DOHH2 (cell line): ENCODE results near the gene ALX4.

Experiments
- H3F3A ChIP-seq: fragments of 200-600 bp; sonication (generic), shearing (Covaris generic); 2 replicates; pipeline ENCODE4 v1.6.0; 2016; ENCODE audit warnings: antibody characterized with exemption, mild to moderate bottlenecking; ENCODE audit not compliant: control insufficient read depth, insufficient read depth
- H3K27ac ChIP-seq: fragments of 200-600 bp; sonication (generic); 2 replicates; pipeline ENCODE4 v1.5.1; 2014; ENCODE audit warnings: low read depth, mild to moderate bottlenecking, low read length, moderate library complexity
- H3K27me3 ChIP-seq: fragments of 200-600 bp; sonication (generic); 2 replicates; pipeline ENCODE4 v1.6.1; 2014; ENCODE audit warnings: mild to moderate bottlenecking, low read length, mixed read lengths; ENCODE audit not compliant: control insufficient read depth
- H3K36me3 ChIP-seq: fragments of 200-600 bp; sonication (generic); 2 replicates; pipeline ENCODE4 v1.6.1; 2014; ENCODE audit warnings: mild to moderate bottlenecking, low read length, moderate library complexity, mixed read lengths; ENCODE audit not compliant: control insufficient read depth
- H3K4me1 ChIP-seq: fragments of 200-600 bp; sonication (generic); 2 replicates; pipeline ENCODE4 v1.6.1; 2014; ENCODE audit warnings: mild to moderate bottlenecking, low read length, mixed read lengths; ENCODE audit not compliant: control insufficient read depth
- H3K4me2 ChIP-seq: fragments of 200-600 bp; sonication (generic); 2 replicates; pipeline ENCODE4 v1.6.0; 2014; ENCODE audit warnings: mild to moderate bottlenecking, low read length, moderate library complexity
- H3K4me3 ChIP-seq: fragments of 200-600 bp; sonication (generic); 2 replicates; pipeline ENCODE4 v1.5.1; 2014; ENCODE audit warnings: mild to moderate bottlenecking, low read length, mixed read lengths
- H3K79me2 ChIP-seq: fragments of 200-600 bp; sonication (generic); 2 replicates; pipeline ENCODE4 v1.6.1; 2014; ENCODE audit warnings: mild to moderate bottlenecking, low read length, mixed read lengths; ENCODE audit not compliant: control insufficient read depth
- H3K9me2 ChIP-seq: fragments of 200-600 bp; sonication (generic); replicated peaks from 2 replicates; pipeline ENCODE4 v1.6.1; 2014; ENCODE audit warnings: mild to moderate bottlenecking, low read length, mixed read lengths; ENCODE audit not compliant: control insufficient read depth
- H3K9me3 ChIP-seq: fragments of 200-600 bp; sonication (generic); 2 replicates; pipeline ENCODE4 v1.6.1; 2014; ENCODE audit warnings: antibody characterized with exemption, low read length, mixed read lengths; ENCODE audit not compliant: control insufficient read depth, insufficient read depth
- H4K20me1 ChIP-seq: fragments of 200-600 bp; sonication (generic); 2 replicates; pipeline ENCODE4 v1.6.0; 2014; ENCODE audit warnings: low read depth, mild to moderate bottlenecking, antibody characterized with exemption, low read length, moderate library complexity; ENCODE audit not compliant: control insufficient read depth, insufficient read depth
- EZH2phosphoT487 ChIP-seq: fragments of 200-600 bp; sonication (generic); IDR thresholded peaks from 2 replicates; pipeline ENCODE4 v1.6.1; 2017; ENCODE audit warnings: borderline replicate concordance, mild to moderate bottlenecking, antibody characterized with exemption, low read length, moderate library complexity, mixed read lengths
- TF ChIP-seq, protein P1 (sequence below): fragments of 200-600 bp; sonication (generic); IDR thresholded peaks from one replicate; pipeline ENCODE4 v1.5.1; 2014; ENCODE audit warnings: antibody characterized with exemption, mild to moderate bottlenecking, low read depth, low read length; ENCODE audit not compliant: poor library complexity, severe bottlenecking

Gene ALX4

DNA sequence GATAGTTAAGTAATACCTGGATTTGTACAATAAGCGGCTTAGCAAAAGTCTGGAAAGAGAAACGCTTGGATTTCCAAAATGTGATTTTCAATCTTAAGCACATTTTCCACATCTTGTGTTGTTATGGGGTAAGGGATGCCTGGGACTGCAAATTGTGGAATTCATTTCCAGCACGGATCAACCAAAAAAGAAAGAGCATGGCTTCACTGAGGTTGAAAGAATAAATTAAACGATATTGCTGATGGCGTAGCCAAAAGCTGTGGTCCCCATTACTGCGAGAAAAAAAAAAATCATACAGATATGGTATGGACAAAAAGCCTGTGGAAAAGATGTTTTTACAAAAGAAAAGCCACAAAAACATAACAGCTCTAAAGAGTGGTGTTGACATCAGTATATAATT is 26.0 kb upstream of the ALX4 start:
- Histone ChIP-seq H3K79me2 (no peaks in the 10 kb centered on the region), H3K9me2 (no peaks in the 10 kb centered on the region), H3K4me1 (no peaks in the 10 kb centered on the region), H3F3A (no peaks in the 10 kb centered on the region), H3K27me3 (peaks cover 37% of the 10 kb centered on the region), H4K20me1 (no peaks in the 10 kb centered on the region), H3K27ac (no peak overlapping the region), H3K4me3 (no peak overlapping the region), H3K4me2 (no peak overlapping the region), H3K36me3 (no peaks in the 10 kb centered on the region), H3K9me3 (no peaks in the 10 kb centered on the region)
- TF ChIP-seq EZH2phosphoT487, result no peak
- TF ChIP-seq, protein P1, sequence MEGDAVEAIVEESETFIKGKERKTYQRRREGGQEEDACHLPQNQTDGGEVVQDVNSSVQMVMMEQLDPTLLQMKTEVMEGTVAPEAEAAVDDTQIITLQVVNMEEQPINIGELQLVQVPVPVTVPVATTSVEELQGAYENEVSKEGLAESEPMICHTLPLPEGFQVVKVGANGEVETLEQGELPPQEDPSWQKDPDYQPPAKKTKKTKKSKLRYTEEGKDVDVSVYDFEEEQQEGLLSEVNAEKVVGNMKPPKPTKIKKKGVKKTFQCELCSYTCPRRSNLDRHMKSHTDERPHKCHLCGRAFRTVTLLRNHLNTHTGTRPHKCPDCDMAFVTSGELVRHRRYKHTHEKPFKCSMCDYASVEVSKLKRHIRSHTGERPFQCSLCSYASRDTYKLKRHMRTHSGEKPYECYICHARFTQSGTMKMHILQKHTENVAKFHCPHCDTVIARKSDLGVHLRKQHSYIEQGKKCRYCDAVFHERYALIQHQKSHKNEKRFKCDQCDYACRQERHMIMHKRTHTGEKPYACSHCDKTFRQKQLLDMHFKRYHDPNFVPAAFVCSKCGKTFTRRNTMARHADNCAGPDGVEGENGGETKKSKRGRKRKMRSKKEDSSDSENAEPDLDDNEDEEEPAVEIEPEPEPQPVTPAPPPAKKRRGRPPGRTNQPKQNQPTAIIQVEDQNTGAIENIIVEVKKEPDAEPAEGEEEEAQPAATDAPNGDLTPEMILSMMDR, result no peak

DNA sequence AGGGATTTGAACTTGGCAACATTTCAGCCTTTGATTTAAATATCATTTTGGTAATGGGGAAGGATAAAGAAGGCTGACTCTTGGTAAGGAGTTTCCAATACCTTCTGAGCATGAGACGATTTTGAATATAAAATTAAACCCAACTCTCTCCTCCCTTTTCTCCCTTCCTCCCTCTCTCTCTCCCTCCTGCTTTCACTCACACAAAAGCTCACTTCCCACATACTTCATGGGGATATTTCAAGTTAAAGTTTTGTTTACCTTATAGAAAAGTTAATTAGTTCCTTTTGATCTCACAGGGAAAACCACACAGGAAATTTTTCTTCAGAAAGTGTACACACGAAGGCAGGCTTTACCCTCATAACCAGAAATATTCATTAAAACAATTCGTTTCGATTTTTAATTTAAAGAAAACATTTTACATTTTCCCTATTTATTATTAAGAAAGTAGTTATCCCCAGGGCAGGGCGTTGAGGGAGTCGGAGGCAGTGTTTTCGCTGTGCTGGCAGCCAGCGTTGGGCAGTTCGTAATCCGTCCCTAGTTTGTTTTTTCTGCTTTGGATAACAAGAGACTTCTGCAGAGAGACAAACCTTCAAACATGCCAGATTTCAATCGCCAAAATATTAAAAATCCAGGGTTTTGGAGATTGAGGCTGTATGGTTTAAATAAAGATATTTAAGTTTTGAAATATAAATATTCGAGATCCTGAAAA is 25.3 kb upstream of the ALX4 start:
- H3K4me2 ChIP-seq, result no peak overlapping the region
- H3K36me3 ChIP-seq, result no peaks in the 10 kb centered on the region
- H3K4me3 ChIP-seq, result no peak overlapping the region
- H3K9me2 ChIP-seq, result no peaks in the 10 kb centered on the region
- H3K9me3 ChIP-seq, result no peaks in the 10 kb centered on the region
- peaks cover 37% of the 10 kb centered on the region for H3K27me3 ChIP-seq
- no peaks in the 10 kb centered on the region for H4K20me1 ChIP-seq
- TF ChIP-seq EZH2phosphoT487, result no peak
- TF ChIP-seq, protein P1, result no peak
- H3F3A ChIP-seq, result no peaks in the 10 kb centered on the region
- no peak overlapping the region for H3K27ac ChIP-seq
- no peaks in the 10 kb centered on the region for H3K4me1 ChIP-seq
- H3K79me2 ChIP-seq, result no peaks in the 10 kb centered on the region

DNA sequence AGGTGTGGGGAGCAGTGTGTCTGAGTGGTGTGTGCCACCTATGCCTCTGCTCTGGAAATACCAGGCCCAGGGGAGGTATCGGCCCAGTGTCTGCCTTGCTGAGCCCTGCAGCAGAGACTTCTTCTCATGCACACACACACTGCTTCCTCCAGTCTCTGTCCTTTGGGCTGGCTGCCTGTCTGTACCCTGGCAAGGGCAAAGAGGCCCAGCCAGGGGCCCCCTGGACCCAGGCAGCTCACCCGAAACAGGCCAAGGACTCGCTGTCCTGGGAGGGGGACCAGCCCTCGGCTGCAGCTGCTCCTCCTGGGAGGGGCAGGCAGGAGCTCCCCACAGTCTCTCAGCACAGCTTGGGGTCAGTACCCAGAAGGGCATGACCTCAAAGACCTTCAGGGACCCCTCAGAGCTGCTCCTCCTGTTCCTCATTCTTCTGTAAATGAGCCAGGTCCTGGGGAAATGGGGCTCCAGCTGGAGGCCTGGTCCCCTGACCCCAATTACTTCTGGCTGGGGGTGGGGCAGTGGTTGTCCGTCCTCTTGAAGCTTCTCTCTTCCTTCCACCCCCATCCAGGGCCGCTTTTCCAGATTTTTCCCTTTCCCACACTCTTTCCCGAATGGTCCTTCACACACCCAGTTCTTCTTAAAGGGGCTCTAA is 24.5 kb upstream of the ALX4 start:
- H3K79me2 ChIP-seq, result no peaks in the 10 kb centered on the region
- H3K4me3 ChIP-seq, result no peak overlapping the region
- peaks cover 37% of the 10 kb centered on the region for H3K27me3 ChIP-seq
- H3F3A ChIP-seq, result no peaks in the 10 kb centered on the region
- TF ChIP-seq, protein P1, result no peak
- no peak for TF ChIP-seq EZH2phosphoT487
- H3K27ac ChIP-seq, result no peak overlapping the region
- no peaks in the 10 kb centered on the region for H3K4me1 ChIP-seq
- H3K9me2 ChIP-seq, result no peaks in the 10 kb centered on the region
- H3K9me3 ChIP-seq, result no peaks in the 10 kb centered on the region
- no peaks in the 10 kb centered on the region for H3K36me3 ChIP-seq
- H3K4me2 ChIP-seq, result no peak overlapping the region
- H4K20me1 ChIP-seq, result no peaks in the 10 kb centered on the region
